Heart left ventricle (tissue), 16 donors: ENCODE measurements around the gene STK25. TPM values are rescaled to one million over a fixed set of nuclear protein-coding genes. Genes with fewer than 3 reads are reported as not detected.
A peak's percentile ranks its signal among the peaks of the same experiment; 100 is the strongest.

ENCODE experiments used
- ATAC-seq, 4 donors: fragments of 200-7000 bp; cut with Tn5 transposase; one replicate each; pipeline ENCODE4 v1.9.1; 2020 to 2022; ENCODE audit warnings: moderate library complexity in 4 of 4, mild to moderate bottlenecking in 3 of 4, moderate number of reproducible peaks in 1 of 4
- DNase-seq, 5 donors: peaks; one replicate each; pipeline ENCODE4 v3.0.0-alpha.2; 2020
- H3K27ac ChIP-seq, 12 donors: fragments of 200-600 bp; sonication (generic) in 4 of 12; one replicate each; pipeline versions ENCODE4 v1.5.0 to v1.8.0; 2016 to 2022; ENCODE audit warnings: mild to moderate bottlenecking in 2 of 12
- H3K27me3 ChIP-seq, 9 donors: fragments of 200-600 bp; sonication (generic) in 2 of 9; one replicate each; pipeline versions ENCODE4 v1.5.1 to v1.8.0; 2016 to 2022; ENCODE audit warnings: mild to moderate bottlenecking in 3 of 9
- H3K36me3 ChIP-seq, 9 donors: fragments of 200-600 bp; sonication (generic) in 2 of 9; one replicate each; pipeline versions ENCODE4 v1.5.0 to v1.8.0; 2018 to 2022; ENCODE audit warnings: mild to moderate bottlenecking in 2 of 9
- H3K4me1 ChIP-seq, 12 donors: fragments of 200-600 bp; sonication (generic) in 4 of 12; one replicate each; pipeline versions ENCODE4 v1.5.0 to v1.8.0; 2016 to 2022; ENCODE audit warnings: mild to moderate bottlenecking in 3 of 12
- H3K4me3 ChIP-seq, 12 donors: fragments of 200-600 bp; sonication (generic) in 4 of 12; one replicate each; pipeline versions ENCODE4 v1.5.0 to v1.8.0; 2017 to 2022; ENCODE audit warnings: mild to moderate bottlenecking in 9 of 12, moderate library complexity in 4 of 12
- H3K9me3 ChIP-seq, 12 donors: fragments of 200-600 bp; sonication (generic) in 4 of 12; one replicate each; pipeline versions ENCODE4 v1.5.0 to v1.8.0; 2016 to 2022; ENCODE audit warnings: mild to moderate bottlenecking in 1 of 12
- POLR2A ChIP-seq, 2 donors: fragments of 450-650 bp; IDR thresholded peaks; one replicate each; pipeline ENCODE4 v1.6.1; 2017; ENCODE audit warnings: antibody characterized with exemption in 2 of 2, mild to moderate bottlenecking in 2 of 2, moderate library complexity in 2 of 2
- WGBS, 4 donors: extraction: QIAGEN DNeasy Blood & Tissue Kit in 2 of 4; methylation state at CpG; one replicate each; pipeline versions ENCODE4 v1.1.5 to v1.1.7; 2013 to 2018; 5-methylcytosine and 5-hydroxymethylcytosine counted together
- intact Hi-C, 10 donors: fragments of 100-400 bp; cut with DNase I; formaldehyde crosslinking; loops; one replicate each; pipeline versions ENCODE4 v1.11.1 to v1.14.2; 2022
- polyA plus RNA-seq, 2 donors: library from polyadenylated mRNA; stranded (reverse); fragments of 200-250 nt; gene quantifications; one replicate each; pipeline ENCODE4 v1.2.3, GENCODE V29; 2013
- total RNA-seq, 9 donors: library from RNA; depleted of rRNA in 2 of 9; stranded (reverse); fragments of >200 nt in 2 of 9; fragmentation: NEBNext Ultra II Directional in 3 of 9; extraction: Animal tissue kit (Norgen Biotek cat#: 25700) in 3 of 9; gene quantifications; one replicate each; pipeline versions ENCODE4 v1.1.0 to v1.2.4, GENCODE V29; 2016 to 2023
- TF ChIP-seq, protein P1 (sequence below), 12 donors: fragments of 200-600 bp; sonication (generic) in 4 of 12; IDR thresholded peaks; one replicate each; pipeline versions ENCODE4 v1.5.0 to v1.8.0; 2018 to 2022; ENCODE audit warnings: antibody characterized with exemption in 12 of 12, mild to moderate bottlenecking in 5 of 12
- donor health status: ischemic (EF 13 %, LVEDD 7.1; RV severe dilation, severe dysfunction).
- donor health status: healthy with polysubstance abuse.
- donor health status: DM: no; HTN: yes; CAD: no.
- donor health status: DM: no; HTN: no; CAD: no.
- donor health status: ischemic (EF 25% LVEDD 6.9; RV normal size, moderate dysfunction).
- donor health status: ischemic (EF 25% LVEDD 5.7; RV mildly dilated, moderate dysfunction).
- donor health status: healthy.
- donor health status: DM: yes; HTN: yes; CAD: no.
- donor health status: ischemic (EF 35%, LVEDD 5.7; RV mildly dilated, moderate dysfunction).
- donor health status: nonischemic (EF 11% LVEDD 7.7; RV severe dilation, severe dysfunction).
- donor health status: DM: yes; HTN: yes; CAD: no.
- donor health status: PGD.
- donor health status: ischemic (EF 29% LVEDD 5.4; RV normal size, mild dysfunction).
- donor health status: nonischemic (EF 23%, LVEDD 6.1; RV moderate dilation, normal function).

The STK25 gene
- total and polyA plus RNA-seq, 11 donors: 76.8 to 186 (median 94.8) TPM

DNA sequence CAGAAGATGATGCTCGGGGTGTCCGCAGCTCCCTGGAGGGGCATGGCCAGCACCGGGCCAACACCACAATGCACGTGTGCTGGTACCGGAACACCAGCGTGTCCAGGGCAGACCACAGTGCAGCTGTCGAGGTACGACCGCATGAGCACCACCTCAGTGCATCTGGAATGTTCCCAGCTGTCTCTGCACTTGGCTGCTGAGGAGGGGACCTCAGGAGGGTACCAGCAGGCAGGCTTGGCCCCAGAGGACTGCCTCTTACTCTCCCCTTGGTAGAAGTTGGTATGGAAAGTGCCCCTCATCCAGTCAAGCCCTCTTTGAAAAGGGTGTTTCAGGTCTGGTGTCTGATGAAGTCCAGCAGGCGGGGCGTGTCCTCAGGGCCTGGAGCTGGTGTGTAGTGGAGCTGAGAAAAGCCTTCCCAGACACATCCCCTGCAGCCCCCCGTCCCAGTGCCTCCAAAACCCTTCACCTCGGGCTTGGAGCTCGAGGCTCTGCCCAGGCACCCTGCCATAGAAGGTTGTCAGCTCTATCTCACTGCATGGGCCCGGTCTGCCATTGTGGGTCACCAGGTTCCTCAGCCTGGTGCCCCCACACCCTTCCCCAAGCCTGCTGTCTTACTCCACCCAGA lies 16.7 kb downstream of the STK25 start:
- Histone ChIP-seq H3K27me3 (no peaks in the 10 kb centered on the region), H3K36me3 (peaks cover 4 to 65% (median 40%) of the 10 kb centered on the region in 9 donors), H3K9me3 (no peaks in the 10 kb centered on the region), H3K4me3 (no peak overlapping the region), H3K4me1 (no peaks in the 10 kb centered on the region), H3K27ac (no peak overlapping the region)
- intact Hi-C loops: no loop called here
- ATAC-seq (no peak), DNase-seq (no peak)
- no peak for TF ChIP-seq POLR2A (IDR thresholded peaks at IDR 0.05)
- TF ChIP-seq, protein P1, sequence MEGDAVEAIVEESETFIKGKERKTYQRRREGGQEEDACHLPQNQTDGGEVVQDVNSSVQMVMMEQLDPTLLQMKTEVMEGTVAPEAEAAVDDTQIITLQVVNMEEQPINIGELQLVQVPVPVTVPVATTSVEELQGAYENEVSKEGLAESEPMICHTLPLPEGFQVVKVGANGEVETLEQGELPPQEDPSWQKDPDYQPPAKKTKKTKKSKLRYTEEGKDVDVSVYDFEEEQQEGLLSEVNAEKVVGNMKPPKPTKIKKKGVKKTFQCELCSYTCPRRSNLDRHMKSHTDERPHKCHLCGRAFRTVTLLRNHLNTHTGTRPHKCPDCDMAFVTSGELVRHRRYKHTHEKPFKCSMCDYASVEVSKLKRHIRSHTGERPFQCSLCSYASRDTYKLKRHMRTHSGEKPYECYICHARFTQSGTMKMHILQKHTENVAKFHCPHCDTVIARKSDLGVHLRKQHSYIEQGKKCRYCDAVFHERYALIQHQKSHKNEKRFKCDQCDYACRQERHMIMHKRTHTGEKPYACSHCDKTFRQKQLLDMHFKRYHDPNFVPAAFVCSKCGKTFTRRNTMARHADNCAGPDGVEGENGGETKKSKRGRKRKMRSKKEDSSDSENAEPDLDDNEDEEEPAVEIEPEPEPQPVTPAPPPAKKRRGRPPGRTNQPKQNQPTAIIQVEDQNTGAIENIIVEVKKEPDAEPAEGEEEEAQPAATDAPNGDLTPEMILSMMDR (IDR thresholded peaks at IDR 0.05): no peak
- WGBS, 4 donors: 83 to 97% (median 91%) methylated on average over 6 to 15 of the region's 15 CpGs

DNA sequence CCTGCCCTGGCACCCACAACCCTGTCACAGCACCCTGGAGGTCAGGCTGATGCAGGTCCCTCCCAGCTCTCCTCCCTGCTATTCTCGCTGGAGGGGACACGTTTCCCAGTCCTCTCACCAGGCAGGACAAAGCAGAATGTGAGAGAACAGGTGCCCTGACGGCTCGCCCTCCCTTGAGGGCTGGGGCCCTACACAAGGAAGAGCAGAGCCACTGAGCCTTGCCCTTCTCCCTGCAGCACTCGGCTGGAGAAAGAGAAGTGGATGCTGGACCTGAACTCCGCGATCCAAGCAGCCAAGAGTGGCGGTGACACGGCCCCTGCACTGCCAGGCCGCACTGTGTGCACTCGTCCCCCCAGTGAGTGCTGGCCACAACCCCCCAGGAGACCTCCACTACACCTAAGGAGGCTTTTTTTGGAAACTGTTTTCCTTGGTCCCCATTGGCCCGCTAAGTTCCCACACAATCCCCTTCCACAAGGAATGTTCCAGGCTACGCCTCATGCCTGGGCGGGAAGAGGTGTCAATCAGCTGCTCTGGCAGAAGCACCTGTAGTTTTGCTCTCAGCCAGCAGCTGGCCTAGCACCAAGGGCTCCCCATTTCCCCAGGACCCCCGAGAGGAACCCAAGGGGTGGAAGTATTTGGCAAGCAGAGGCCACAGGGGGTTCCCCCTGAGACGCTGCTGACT lies 17.4 kb downstream of the STK25 start:
- DNase-seq: no peak
- H3K4me3 ChIP-seq: no peak overlapping the region
- peaks cover 4 to 59% (median 33%) of the 10 kb centered on the region in 9 donors for H3K36me3 ChIP-seq
- WGBS, 4 donors: 75 to 85% (median 81%) methylated on average over 13 to 16 of the region's 16 CpGs
- H3K9me3 ChIP-seq: no peaks in the 10 kb centered on the region
- H3K27me3 ChIP-seq: no peaks in the 10 kb centered on the region
- no peaks in the 10 kb centered on the region for H3K4me1 ChIP-seq
- TF ChIP-seq, protein P1 (IDR thresholded peaks at IDR 0.05): no peak
- no peak for TF ChIP-seq POLR2A (IDR thresholded peaks at IDR 0.05)
- intact Hi-C loops: no loop called here
- no peak overlapping the region for H3K27ac ChIP-seq
- ATAC-seq: peak in 1 of 4 donors; percentile 3

DNA sequence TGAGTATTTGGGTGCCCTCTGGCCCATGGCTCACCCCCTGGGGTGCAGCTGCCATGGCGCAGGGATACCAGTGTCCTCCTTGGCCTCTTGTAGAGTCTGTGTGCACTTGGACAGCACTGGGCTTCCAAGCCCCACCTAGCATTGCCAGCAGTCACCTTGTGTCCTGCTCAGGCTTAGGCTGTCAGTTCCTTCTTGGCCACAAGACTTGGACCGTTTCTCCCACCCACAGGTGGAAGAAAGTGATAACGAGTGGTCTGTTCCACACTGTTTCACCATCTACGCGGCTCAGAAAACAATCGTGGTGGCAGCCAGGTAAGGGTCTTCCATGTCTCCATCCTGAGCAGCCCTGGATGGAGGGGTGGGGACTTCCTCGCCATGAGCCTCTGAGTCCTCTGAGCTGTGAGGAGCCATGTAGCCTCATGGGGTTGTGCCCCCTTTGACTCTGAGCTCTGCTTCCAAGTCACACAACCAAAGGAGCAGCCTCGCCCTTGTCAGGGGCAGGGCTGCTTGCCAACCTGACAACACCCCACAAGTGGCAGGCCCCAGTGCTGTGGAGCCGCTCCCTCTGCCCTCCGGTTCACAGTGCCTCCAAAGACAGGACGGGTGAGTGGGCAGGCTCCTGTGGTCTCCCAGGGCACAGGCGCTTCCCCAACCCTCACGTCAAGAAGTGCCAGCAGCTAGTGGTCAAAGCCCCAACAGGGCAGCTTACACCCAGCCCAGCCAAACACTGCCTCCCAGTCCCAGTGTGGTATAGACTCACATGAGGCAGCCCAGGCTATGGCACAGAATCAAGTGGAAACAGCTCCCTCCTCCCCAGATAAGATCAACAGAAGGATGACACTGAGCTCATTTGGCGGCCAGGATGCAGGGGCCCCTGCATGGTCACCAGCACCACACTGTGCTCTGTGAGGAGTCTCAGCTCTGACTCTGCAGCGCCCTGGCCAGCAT lies 18.4 kb downstream of the STK25 start:
- no peaks in the 10 kb centered on the region for H3K9me3 ChIP-seq
- peaks cover under 1 to 50% (median 24%) of the 10 kb centered on the region in 9 donors for H3K36me3 ChIP-seq
- TF ChIP-seq POLR2A (IDR thresholded peaks at IDR 0.05): no peak
- TF ChIP-seq, protein P1 (IDR thresholded peaks at IDR 0.05): no peak
- WGBS, 4 donors: 83 to 89% (median 87%) methylated on average over 8 to 15 of the region's 15 CpGs
- no peaks in the 10 kb centered on the region for H3K27me3 ChIP-seq
- ATAC-seq (peak in 1 of 4 donors; percentile 12), DNase-seq (no peak)
- H3K27ac ChIP-seq: no peak overlapping the region
- intact Hi-C loops: no loop called here
- no peak overlapping the region for H3K4me3 ChIP-seq
- H3K4me1 ChIP-seq: no peaks in the 10 kb centered on the region

DNA sequence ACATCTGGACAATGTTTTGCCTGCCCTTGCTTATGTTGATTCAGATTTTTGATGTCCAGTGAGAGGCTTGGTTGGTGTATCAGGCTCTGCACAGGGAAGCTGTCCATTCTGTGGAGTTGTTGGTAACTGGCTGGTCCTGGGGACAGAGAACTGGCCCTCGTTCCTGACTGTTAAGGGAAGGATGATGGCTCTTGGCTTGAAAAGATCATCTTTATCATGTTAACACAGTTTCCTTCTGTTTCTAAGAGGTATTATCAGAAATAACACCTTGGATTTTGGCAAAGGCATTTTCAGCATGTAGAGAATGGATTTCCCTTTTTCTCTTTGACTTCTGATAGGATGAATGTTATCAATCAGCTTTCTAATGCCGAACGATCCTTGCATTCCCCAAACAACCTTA lies 19.3 kb downstream of the STK25 start:
- DNase-seq (no peak), ATAC-seq (no peak)
- H3K4me3 ChIP-seq: no peak overlapping the region
- no peak overlapping the region for H3K27ac ChIP-seq
- H3K36me3 ChIP-seq: peaks cover 0 to 43% (median 15%) of the 10 kb centered on the region in 9 donors
- 80 to 87% (median 84%) methylated on average over 3 of the region's 3 CpGs for WGBS, 4 donors
- intact Hi-C loops: no loop called here
- H3K4me1 ChIP-seq: no peaks in the 10 kb centered on the region
- no peaks in the 10 kb centered on the region for H3K27me3 ChIP-seq
- TF ChIP-seq, protein P1 (IDR thresholded peaks at IDR 0.05): no peak
- TF ChIP-seq POLR2A (IDR thresholded peaks at IDR 0.05): no peak
- H3K9me3 ChIP-seq: no peaks in the 10 kb centered on the region
